HG02588 (cell line): ENCODE data around the gene CDC42EP4.
"Not testable (repeated sequence)": the region's sequence is repeated elsewhere in the genome, so short reads cannot be mapped to it uniquely, and the experiment has no call there.

ENCODE experiments used
- ATAC-seq: cut with Tn5 transposase; IDR thresholded peaks from one replicate; pipeline ENCODE4 v1.9.1; 2021; ENCODE audit warnings: mild to moderate bottlenecking, moderate library complexity; ENCODE audit not compliant: unreplicated experiment

The CDC42EP4 gene

DNA sequence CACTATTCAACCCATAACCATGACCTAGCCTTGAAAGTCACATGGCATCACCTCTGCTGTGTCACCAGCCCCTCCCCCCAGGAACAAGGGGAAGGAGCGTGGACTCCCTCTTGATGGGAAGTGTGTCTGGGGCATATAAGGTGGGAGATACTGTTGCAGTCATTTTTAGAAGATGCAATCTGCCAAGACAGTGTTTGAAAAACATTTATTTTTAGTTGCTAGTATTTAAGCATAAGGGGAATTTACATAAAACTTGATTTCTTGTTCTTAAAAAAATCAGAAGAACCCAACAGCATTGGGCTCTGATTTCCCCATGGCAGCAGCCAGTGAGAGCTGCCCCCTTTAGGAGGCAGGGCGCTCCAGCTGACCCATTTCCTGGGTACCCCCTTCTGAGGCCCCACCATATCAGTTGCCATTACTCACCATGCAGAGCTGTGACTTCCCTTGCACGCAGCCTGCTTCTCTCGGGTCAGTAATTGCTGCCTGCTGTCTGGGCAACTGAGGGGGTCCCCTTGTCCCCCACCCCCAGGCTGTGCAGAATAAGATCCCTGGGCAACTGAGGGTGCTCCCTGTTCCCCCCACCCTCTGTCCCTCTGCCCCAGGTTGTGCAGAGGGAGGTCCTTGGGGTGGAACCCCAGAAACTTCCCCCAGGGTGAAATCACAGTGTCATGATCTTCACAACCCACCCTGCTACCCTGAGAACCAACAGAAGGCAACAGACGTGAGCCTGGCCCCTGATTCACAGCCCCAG lies 11.8 kb upstream of the CDC42EP4 start:
- no peak for ATAC-seq

DNA sequence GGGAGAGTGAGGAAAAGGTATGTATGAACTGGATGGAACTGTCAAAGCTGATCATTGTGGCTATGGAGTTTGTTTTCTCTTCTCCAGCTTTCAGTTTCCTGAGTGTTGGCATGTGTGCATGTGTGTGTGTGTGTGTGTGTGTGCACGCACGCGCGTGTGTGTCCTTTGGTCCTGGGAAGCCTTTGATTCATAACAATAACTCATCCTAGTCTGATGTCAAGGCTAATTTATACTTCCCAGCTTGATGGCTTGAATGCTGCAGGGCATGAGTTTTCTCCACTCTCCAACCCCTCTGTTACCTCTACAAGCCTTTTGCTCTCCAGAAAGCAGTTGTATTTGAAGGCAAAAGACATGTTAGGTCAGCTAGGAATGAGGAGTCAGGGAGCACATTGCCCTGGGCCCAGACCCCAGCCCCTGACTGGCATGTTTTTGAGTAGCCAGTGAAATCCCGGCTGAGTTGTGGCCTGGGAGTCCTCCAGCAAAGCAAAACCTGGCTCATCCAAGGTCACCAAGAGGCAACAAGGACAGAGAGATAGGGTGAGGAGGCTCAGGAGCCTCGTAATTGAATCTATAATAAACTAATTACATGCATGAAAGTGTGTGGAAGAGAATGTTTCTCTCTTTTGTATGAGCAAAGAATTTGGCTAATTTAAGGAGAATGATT lies 8.9 kb upstream of the CDC42EP4 start:
- no peak for ATAC-seq

DNA sequence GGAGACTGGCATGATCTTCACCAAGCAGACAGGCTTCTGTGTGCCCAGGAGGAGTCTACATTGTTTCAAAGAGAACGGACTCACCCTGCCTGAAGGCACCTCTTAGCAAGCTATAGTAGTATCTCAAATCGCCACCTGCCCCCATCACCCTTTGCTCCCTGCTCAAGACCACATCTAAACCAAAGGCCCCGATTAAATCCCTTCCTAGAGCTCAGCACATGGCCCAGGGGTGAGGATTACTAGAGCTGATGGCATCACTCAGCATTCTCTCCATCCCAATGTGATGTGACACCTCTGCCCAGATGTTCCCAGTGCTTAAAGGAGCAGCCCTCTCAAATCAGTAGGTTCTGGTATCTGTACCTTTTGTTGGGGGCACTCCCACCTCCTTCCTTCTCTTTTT lies 8.0 kb upstream of the CDC42EP4 start:
- no peak for ATAC-seq

DNA sequence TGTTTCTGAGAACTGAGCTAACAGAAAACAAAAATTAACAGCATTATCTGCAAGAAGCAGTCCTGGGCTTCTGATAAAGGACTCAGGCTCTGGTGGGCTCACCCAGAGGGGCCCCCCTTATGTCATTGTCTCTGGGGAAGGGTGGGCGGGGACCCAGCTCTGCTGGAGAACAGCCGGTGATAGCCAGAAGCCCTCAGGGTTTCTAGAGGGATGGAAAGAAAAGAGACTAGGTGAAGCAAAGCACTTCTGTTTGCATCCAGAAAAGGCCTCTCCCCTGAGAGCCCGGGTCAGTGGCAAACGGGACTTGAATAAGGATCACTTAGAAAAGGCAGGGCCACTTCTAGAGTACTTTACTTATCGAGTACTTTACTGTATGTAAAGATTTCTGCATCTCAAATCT lies 7.0 kb upstream of the CDC42EP4 start:
- no peak for ATAC-seq

DNA sequence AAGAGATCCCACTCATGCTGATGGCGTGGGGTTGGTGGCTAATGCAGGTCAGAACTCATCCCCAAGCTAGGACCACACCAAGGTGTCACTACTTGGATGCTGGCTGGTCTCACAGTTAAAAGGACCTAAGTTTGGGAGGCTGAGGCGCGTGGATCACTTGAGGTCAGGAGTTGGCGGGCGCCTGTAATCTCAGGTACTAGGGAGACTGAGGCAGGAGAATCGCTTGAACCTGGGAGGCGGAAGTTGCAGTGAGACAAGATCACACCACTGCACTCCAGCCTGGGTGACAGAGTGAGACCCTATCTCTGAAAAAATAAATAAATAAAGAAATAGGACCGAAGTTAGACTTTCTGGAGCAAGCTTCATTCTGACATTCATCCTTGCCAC lies 6.6 kb upstream of the CDC42EP4 start:
- no peak for ATAC-seq

DNA sequence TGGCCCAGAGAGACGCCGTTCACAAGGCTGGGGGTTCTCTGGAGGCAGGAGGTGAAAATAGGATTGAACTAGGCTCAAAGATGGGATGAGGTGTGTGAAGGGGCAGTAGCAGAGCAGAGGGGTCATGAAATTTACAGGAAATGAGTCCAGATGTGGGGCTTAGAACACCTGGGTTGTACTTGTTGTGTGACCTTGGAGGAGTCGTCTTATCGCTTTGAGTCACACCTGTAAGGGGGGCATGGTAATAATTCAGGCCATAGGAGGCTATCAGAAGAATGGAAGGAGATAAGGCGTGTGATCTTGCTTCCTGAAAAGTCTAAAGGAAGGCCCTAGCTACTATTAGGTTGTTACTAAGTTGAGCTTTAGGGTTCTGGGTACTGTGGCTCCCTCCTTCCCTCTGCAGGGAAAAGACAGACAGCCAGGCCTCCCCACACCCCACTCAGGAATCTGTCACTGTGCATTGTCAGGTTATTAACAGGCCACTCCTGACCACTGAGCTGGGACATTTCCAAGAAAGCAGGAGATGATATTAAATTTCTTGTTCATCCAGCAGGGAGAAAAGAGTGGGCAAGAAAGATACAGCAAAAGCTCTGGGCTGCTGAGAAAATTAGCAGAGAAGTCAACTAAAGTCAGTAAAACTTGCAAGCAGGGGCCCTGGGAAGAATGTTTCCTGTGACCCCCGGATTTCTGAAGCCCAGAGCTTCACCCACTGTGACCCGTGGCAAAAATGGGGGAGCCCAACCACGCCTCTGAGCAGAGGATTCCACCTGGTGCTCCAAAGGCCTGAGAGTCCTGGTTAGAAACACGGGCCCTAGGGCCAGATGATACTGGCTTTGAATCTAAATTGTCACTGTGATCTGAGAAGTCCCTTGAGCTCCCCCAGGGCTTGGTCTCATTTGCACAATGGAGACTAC lies 6.0 kb upstream of the CDC42EP4 start:
- ATAC-seq: no peak

DNA sequence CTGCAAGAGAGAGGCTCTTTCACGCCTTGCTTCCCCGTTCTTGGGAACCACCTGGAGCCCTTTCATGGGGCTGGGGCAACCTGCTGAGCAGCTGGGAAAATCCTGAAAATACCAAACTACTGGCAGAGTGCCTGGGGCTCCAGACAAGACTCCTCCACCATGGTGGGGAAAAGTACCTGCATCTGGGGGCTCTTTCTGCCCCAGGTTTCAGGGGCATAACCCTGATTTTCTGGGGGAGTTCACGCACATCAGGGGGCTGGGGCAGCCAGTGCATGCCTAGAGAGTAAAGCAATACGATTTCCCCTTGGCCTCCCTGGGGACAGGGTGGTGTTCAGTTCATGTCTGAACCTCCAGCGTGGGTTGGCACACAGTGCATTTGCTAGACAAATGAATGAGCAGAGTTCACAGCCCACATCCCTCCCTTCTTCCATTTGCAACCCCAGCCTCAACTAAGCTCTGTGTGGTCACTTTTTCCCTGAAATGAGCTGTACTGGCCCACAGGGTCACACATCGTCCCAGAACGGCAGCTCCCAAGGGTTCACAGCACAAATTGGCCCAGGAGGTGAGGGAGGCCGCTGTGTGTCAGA lies 5.2 kb upstream of the CDC42EP4 start:
- peak; percentile 79 for ATAC-seq

DNA sequence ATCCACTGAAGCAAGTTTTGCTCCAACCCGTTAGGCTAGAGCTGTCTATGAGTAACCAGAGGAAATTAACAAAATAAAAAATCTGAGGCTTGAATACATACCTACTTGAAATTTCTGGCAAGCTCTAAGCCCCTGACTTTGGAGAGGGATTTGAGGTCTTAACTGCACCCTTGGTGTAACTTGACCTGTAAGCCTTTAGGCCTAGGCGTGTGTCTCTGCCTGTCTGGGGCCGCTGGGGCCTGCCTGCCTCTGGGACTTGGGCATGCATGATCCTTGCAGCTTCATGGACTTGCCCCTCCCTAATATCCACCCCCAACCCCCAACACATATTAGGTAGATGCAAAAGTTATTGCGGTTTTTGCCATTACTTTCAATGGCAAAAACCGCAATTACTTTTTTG lies 3.7 kb upstream of the CDC42EP4 start:
- ATAC-seq: no peak

DNA sequence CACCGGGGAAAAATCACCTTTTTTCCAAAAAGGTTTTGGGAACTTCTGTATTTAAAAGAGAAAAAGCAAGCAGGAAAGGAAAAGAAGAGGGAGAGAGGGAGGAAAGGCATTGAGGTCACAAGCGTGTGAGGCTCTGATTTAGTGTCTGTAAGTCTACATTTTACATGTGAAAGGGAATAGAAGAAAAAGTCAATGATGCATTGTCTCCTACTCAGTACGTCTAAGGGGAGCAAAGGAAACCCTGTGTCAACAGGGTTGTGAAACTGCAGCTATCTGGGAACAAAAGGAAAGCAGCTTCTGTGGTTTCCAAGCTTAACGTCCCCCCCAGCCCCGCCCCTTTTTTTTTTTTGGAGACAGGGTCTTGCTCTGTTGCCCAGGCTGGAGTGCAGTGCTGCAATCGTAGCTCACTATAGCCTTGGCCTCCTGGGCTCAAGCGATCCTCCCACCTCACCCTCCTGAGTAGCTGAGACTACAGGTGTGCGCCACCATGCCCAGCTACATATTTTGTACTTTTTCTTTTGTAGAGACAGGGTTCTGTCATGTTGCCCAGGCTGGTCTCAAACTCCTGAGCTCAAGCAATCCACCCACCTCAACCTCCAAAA lies 1.8 kb upstream of the CDC42EP4 start:
- ATAC-seq: no peak

DNA sequence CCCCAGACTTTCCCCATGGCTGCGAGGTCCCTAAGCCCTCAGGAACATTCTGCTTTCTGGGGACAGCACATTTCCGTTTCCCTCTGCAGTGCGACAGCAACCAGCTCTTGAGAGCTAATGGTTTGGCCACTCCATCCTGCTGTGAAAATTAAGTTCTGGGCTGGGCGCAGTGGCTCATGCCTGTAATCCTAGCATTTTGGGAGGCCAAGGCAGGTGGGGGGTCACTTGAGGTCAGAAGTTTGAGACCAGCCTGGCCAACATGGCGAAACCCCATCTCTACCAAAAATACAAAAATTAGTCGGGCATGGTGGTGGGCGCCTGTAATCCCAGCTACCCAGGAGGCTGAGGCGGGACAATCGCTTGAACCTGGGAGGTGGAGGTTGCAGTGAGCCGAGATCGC lies 1.1 kb upstream of the CDC42EP4 start:
- ATAC-seq: not testable (repeated sequence)

DNA sequence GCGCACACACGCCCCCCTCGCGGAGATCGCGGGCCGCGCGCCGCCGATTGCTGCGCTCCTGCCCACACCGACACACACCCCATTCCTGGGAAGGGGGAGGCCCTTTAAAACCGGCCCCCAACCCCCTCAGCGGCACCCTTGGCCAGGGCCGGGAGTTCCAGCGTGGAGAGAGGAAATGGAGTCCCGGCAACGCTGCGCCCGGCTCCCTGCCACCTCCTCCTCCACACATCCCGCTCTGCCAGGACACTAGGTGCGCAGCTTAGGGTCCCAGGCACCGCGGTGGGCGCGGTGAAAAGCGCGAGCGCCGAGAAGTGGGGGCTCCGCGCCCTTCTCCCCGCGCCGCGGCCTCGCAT lies 397 bp downstream of the CDC42EP4 start:
- ATAC-seq: peak; percentile 17

DNA sequence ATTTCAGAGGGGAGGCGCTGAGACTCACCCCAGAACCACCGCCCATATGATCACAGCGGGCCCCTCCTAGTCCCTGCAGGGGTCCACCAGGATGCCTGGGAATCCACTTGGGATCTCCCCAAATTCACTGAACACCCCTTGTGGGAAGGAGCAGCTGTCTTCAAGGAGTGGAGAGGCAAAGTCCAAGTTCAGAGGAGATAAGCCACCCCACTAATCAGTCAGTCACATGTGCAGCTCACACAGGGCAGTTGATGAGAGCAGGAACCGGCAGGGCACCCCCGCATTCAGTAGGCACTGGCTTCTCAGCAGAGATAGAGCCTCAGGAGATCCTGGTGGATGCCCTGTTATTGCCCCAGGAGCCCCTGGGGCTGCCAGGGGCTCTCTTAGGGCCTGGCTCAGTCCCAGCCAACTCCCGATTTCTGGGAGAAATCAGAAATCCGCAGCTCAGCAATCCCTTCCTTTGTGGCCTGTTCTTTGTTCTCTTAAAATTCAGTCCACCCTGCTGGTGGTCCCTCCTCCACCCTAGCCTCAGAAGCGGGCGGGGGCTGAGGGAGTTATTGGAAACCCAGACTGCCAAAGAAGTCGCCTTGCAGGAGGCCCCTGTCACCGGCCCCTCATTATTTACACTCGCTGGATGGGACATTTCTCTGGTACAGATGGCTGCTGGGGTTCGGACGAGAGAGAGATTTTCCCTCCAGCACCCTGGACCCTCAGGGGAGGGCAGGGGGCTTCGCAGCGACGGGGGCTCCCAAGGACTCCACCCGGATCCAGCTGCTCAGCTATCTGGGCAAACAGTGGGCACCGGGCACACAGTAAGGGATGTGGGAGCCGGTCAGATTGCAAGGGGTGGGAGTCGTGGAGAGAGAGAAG lies 1.8 kb downstream of the CDC42EP4 start:
- ATAC-seq: no peak

DNA sequence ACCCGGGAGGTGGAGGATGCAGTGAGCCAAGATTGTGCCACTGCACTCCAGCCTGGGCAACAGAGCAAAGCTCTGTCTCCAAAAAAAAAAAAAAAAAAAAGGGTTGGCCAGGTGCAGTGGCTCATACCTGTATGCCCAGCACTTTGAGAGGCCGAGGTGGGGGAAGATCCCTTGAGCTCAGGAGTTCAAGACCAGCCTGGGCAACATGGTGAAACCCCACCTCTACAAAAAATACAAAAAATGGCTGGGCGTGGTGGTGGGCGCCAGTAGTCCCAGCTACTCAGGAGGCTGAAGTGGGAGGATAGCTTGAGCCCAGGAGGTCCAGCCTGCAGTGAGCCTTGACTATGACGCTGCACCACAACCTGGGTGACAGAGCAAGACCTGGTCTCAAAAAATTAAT lies 2.8 kb downstream of the CDC42EP4 start:
- ATAC-seq: not testable (repeated sequence)

DNA sequence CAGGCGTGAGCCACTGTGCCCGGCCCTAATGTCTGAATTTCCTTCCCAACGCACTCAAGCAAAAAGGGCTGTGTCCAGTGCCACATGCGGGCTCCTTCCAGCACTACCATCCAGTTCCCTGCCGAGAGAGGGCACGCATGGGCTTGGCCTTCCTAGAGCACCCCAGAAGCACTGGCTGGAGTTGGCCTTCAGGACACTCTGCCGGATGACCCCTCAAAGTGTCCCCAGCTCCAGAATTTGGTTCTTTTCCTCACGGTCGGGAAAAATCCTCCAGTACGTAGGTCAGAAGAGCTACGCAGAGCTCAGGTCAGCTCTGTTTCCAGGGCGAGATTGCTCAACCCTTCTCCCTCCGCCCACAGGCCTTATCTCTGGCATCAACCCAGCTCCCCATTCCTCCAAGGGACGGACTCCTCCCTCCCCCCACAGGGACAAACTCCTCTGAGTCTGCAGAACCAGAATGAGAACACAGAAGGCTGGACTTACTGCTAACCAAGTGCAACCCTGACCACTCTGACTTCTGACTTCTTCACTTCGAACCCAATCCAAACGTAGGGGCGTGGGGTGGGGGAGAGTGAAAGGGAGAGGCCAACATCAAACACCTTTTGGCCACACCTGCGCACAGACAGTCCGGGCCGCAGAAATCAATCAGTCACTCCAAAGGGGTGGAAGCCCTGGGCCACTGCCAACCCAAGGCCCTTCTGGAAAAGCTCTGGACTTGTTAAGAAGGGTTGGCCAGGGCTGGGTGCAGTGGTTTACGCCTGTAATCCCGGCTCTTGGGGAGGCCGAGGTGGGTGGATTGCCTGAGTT lies 3.6 kb downstream of the CDC42EP4 start:
- no peak for ATAC-seq

DNA sequence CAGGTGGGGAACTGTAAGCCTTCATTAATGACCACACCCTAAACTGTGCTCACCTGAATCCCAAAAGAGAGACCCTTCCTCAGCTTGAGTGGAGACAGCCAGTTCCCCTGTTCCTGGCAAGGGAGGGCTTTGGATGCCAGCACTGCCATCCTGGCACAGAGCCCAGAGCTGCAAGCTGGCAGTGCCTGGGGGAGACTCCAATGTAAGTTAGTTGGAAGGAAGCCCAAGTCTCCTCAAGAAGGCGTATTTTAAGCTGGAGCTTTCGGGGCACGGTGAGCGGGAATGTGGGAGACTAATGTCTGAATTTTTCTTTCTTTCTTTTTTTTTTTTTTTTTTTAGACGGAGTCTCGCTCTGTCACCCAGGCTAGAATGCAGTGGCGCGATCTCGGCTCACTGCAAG lies 4.7 kb downstream of the CDC42EP4 start:
- ATAC-seq: no peak

DNA sequence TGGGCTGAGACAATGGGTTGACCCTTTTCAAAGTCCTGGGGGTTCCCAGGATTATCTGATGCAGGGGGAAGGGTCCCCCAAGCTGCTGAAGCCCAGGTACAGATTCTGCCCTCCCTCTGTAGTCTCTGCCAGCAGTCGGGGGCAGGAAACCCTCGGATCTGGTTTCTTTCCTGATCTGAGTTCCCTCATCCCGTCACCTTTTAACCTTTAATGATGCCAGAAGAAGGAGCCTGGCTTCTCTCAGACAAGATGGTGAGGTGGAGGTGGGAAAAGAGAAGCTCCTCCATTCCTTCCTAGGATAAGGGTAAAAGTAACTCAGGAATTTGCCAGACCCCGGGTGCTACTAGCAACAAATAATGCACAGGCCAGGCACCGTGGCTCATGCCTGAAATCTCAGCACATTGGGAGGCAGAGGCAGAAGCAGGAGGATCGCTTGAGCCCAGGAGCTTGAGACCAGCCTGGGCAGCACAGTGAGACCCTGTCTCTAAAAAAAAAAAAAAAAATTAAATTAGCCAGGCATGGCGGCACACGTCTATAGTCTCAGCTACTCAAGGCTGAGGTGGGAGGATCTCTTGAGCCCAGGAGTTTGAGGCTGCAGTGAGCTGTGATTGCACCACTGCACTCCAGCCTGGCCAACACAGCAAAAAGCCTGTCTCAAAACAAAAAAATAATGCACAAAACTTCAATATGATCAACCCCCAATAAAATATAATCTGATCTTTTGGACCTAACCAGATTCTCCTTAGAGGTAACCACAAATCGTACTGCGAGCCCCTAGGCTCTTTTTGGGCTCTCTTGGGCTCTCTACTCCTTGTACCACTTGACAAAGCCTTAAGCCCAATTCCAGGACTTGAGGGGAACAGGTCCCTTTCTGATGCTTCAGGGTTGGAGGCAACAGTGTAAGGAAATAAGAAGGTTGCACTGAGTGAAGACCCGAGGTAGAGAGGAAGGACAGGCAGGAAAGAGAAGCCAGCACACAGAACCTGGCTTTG lies 5.7 kb downstream of the CDC42EP4 start:
- no peak for ATAC-seq

DNA sequence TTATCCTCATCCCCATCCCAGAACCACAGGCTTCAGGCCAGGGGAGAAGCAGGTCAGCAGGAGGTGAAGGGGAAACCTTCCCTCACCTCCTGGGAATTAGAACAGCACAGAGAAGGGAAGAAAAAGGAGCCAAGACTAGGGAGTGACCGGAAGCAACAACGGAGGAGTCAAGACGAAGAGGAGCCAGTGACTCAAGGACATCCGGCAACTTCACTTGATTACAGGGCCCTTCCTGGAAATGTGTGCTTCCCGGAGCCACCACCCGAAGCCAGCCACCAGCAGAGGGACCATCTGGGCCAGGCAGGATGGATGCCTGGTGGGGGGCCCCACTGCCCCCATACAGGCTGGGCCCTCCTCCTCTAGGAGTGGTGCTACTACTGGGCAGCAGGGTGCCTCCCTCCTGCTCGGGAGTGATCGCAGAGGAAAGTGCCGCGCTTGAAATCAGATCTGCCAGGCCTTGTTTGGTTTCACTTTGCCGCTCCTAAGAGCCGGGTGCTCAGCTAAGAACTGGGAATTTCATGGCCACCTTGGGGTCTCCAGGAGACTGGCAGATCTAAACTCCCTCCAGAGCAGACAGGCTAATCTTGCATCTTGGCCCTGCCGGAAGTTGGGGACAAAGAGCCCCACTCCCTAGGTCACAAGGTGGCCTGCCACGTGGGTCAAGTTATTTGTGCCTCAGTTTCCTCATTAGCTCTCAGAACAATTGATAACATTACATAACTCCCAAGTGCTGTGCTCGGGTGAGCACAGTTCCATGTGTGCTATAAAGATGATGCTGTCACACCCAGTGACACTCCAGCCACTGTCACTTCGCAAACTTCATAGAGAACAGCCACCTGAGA lies 6.6 kb downstream of the CDC42EP4 start:
- no peak for ATAC-seq
